IMR-90 (cell line): Measurements from ENCODE around the gene NEO1. TPM values are rescaled to one million over a fixed set of nuclear protein-coding genes. Genes with fewer than 3 reads are reported as not detected.

Experiments used
- ATAC-seq: fragments of 200-7000 bp; cut with Tn5 transposase; 2 replicates; pipeline ENCODE4 v1.9.1; 2020; ENCODE audit warnings: low read depth, mild to moderate bottlenecking, moderate library complexity
- BruUV-seq: library from RNA; stranded (reverse); fragments of 400-500 nt; replicated peaks from 2 replicates; lab custom pipeline; 2021; lab: Mats Ljungman, UMichigan
- CTCF ChIA-PET: fragments of 300-600 bp; formaldehyde crosslinking; extraction: SDS; loops from one replicate; lab custom pipeline; 2021; ENCODE audit warnings: antibody characterized with exemption; lab: Yijun Ruan, JAX
- POLR2A ChIA-PET: fragments of 300-600 bp; sonication (Branson Sonifier 250); formaldehyde crosslinking; loops from one replicate; lab custom pipeline; 2022; ENCODE audit warnings: antibody characterized with exemption; ENCODE audit not compliant: unreplicated experiment; lab: Charles Lee
- DNase-seq: peaks from one replicate; pipeline ENCODE4 v3.0.0; 2013
- H2AFZ ChIP-seq: replicated peaks from 2 replicates; pipeline ENCODE3; 2013; ENCODE audit warnings: low read length, mild to moderate bottlenecking; ENCODE audit not compliant: poor library complexity
- H2AK5ac ChIP-seq: 2 replicates; pipeline ENCODE4 v1.6.1; 2013; ENCODE audit warnings: low read depth, low read length, inconsistent platforms
- H2AK9ac ChIP-seq: replicated peaks from 2 replicates; pipeline ENCODE3; 2013; ENCODE audit warnings: mild to moderate bottlenecking, low read depth, low read length, moderate library complexity; ENCODE audit not compliant: poor library complexity
- H2BK120ac ChIP-seq: 2 replicates; pipeline ENCODE4 v1.6.1; 2013; ENCODE audit warnings: low read depth, low read length, inconsistent platforms
- H2BK15ac ChIP-seq: 3 replicates; pipeline ENCODE4 v1.6.1; 2013; ENCODE audit warnings: low read depth, low read length, inconsistent platforms
- H2BK20ac ChIP-seq: 2 replicates; pipeline ENCODE4 v1.6.1; 2013; ENCODE audit warnings: low read depth, mild to moderate bottlenecking, inconsistent platforms, low read length, moderate library complexity
- H2BK5ac ChIP-seq: 2 replicates; pipeline ENCODE4 v1.6.1; 2013; ENCODE audit warnings: mild to moderate bottlenecking, low read depth, low read length, inconsistent platforms; ENCODE audit not compliant: poor library complexity, severe bottlenecking
- H3K14ac ChIP-seq: replicated peaks from 2 replicates; pipeline ENCODE4 v1.6.1; 2013; ENCODE audit warnings: low read depth, low read length, inconsistent platforms
- H3K18ac ChIP-seq: 2 replicates; pipeline ENCODE4 v1.6.1; 2013; ENCODE audit warnings: low read depth, low read length, control low read depth
- H3K23ac ChIP-seq: 2 replicates; pipeline ENCODE4 v1.6.1; 2013; ENCODE audit warnings: low read depth, low read length, inconsistent platforms
- H3K27ac ChIP-seq: 2 replicates; pipeline ENCODE4 v1.5.1; 2013; ENCODE audit warnings: mild to moderate bottlenecking, control low read depth, low read length; ENCODE audit not compliant: insufficient read depth
- H3K27me3 ChIP-seq: 2 replicates; pipeline ENCODE4 v1.6.1; 2013; ENCODE audit warnings: low read length; ENCODE audit not compliant: control insufficient read depth, insufficient read depth
- H3K36me3 ChIP-seq: 2 replicates; pipeline ENCODE4 v1.6.1; 2013; ENCODE audit warnings: low read length, mixed read lengths; ENCODE audit not compliant: control insufficient read depth, insufficient read depth
- H3K4ac ChIP-seq: 2 replicates; pipeline ENCODE4 v1.6.1; 2013; ENCODE audit warnings: low read depth, low read length, inconsistent platforms
- H3K4me1 ChIP-seq: 2 replicates; pipeline ENCODE4 v1.6.1; 2013; ENCODE audit warnings: low read length, mixed read lengths; ENCODE audit not compliant: control insufficient read depth, insufficient read depth
- H3K4me2 ChIP-seq: 2 replicates; pipeline ENCODE4 v1.6.1; 2013; ENCODE audit warnings: low read depth, mild to moderate bottlenecking, control low read depth, low read length, moderate library complexity
- H3K4me3 ChIP-seq: 2 replicates; pipeline ENCODE4 v1.5.1; 2013; ENCODE audit warnings: low read depth, mild to moderate bottlenecking, control low read depth, low read length, moderate library complexity; ENCODE audit not compliant: insufficient read depth
- H3K56ac ChIP-seq: 2 replicates; pipeline ENCODE4 v1.6.1; 2013; ENCODE audit warnings: low read length, inconsistent platforms; ENCODE audit not compliant: insufficient read depth; ENCODE audit errors: extremely low read depth
- H3K79me1 ChIP-seq, 2 experiments: 2 replicates each; pipeline ENCODE4 v1.6.1; 2013; ENCODE audit warnings: low read length in 2 of 2, inconsistent platforms in 1 of 2, low read depth in 1 of 2
- H3K9ac ChIP-seq: 2 replicates; pipeline ENCODE4 v1.6.1; 2013; ENCODE audit warnings: low read depth, low read length, control low read depth
- H3K9me1 ChIP-seq: 2 replicates; pipeline ENCODE4 v1.6.1; 2013; ENCODE audit warnings: low read length, inconsistent platforms; ENCODE audit not compliant: insufficient read depth
- H3K9me3 ChIP-seq: 2 replicates; pipeline ENCODE4 v1.6.1; 2013; ENCODE audit warnings: low read length; ENCODE audit not compliant: control insufficient read depth, insufficient read depth
- H4K20me1 ChIP-seq: 2 replicates; pipeline ENCODE4 v1.6.1; 2013; ENCODE audit warnings: low read length, inconsistent platforms; ENCODE audit not compliant: insufficient read depth
- H4K5ac ChIP-seq: 2 replicates; pipeline ENCODE4 v1.6.1; 2013; ENCODE audit warnings: mild to moderate bottlenecking, low read depth, low read length, control low read depth
- H4K8ac ChIP-seq, 2 experiments: 2 replicates each; pipeline ENCODE4 v1.6.1; 2013; ENCODE audit warnings: low read depth in 2 of 2, low read length in 2 of 2, control low read depth in 1 of 2, inconsistent platforms in 1 of 2
- H4K91ac ChIP-seq: 2 replicates; pipeline ENCODE4 v1.6.1; 2013; ENCODE audit warnings: low read depth, low read length, inconsistent platforms; ENCODE audit not compliant: insufficient read depth
- CEBPB ChIP-seq: IDR thresholded peaks from 2 replicates; pipeline ENCODE4 v1.6.1; 2012; ENCODE audit warnings: low read depth, low read length, improper control_type of control experiment
- MAFK ChIP-seq: IDR thresholded peaks from 2 replicates; pipeline ENCODE4 v1.6.1; 2012; ENCODE audit warnings: low read depth, low read length, improper control_type of control experiment
- MAZ ChIP-seq: IDR thresholded peaks from 2 replicates; pipeline ENCODE4 v1.6.1; 2012; ENCODE audit warnings: low read depth, mild to moderate bottlenecking, low read length, improper control_type of control experiment, moderate library complexity, borderline replicate concordance
- MXI1 ChIP-seq: IDR thresholded peaks from 2 replicates; pipeline ENCODE4 v1.6.1; 2012; ENCODE audit warnings: low read depth, mild to moderate bottlenecking, low read length, moderate library complexity, borderline replicate concordance
- POLR2A ChIP-seq: IDR thresholded peaks from 2 replicates; pipeline ENCODE4 v1.6.1; 2012; ENCODE audit warnings: mild to moderate bottlenecking, low read depth, low read length
- RFX5 ChIP-seq: IDR thresholded peaks from 2 replicates; pipeline ENCODE4 v1.8.0; 2012; ENCODE audit warnings: low read depth, mild to moderate bottlenecking, low read length, moderate library complexity
- SMC3 ChIP-seq: fragments of 150-350 bp; IDR thresholded peaks from 2 replicates; pipeline ENCODE4 v1.6.1; 2016; ENCODE audit warnings: low read depth, mild to moderate bottlenecking, antibody characterized with exemption, low read length, moderate library complexity
- WGBS, 2 experiments: methylation state at CpG; one replicate each; pipeline versions ENCODE4 v1.1.5 to v1.1.7; 2013; ENCODE audit warnings: missing lambda C conversion rate in 2 of 2; ENCODE audit not compliant: insufficient read length in 1 of 2; ENCODE audit errors: extremely low coverage in 2 of 2; 5-methylcytosine and 5-hydroxymethylcytosine counted together
- dilution Hi-C: fragments of 300-500 bp; cut with HindIII; formaldehyde crosslinking; loops from one replicate; pipeline ENCODE4 v1.14.3; 2018; ENCODE audit warnings: low sequenced_read_pairs; ENCODE audit not compliant: unreplicated experiment
- in situ Hi-C: fragments of 300-500 bp; cut with MboI; formaldehyde crosslinking; loops from 3 replicates; pipeline ENCODE4 v1.14.3; 2019; ENCODE audit warnings: low sequenced_read_pairs, inconsistent platforms, mixed read lengths
- intact Hi-C: fragments of 100-400 bp; cut with micrococcal nuclease; formaldehyde crosslinking; loops from 2 replicates; pipeline ENCODE4 v1.10.0; 2022
- polyA plus RNA-seq, 3 experiments: library from polyadenylated mRNA; depleted of rRNA; stranded (reverse); fragments of >200 nt; gene quantifications; 2 replicates each; pipeline ENCODE4 v1.2.3, GENCODE V29; 2012; ENCODE audit warnings: low replicate concordance in 1 of 3
- total RNA-seq: library from RNA; depleted of rRNA; stranded (reverse); fragments of >200 nt; gene quantifications from 2 replicates; pipeline ENCODE4 v1.2.3, GENCODE V29; 2012
- TF ChIP-seq, protein P1 (sequence below): fragments of 150-350 bp; IDR thresholded peaks from 2 replicates; pipeline ENCODE4 v1.6.1; 2017; ENCODE audit warnings: mild to moderate bottlenecking, antibody characterized with exemption, low read length, low read depth

The NEO1 gene
- total and polyA plus RNA-seq, 2 of the 4 experiments (the other 2 are of a cell fraction), result 16.3 to 18.5 TPM

DNA sequence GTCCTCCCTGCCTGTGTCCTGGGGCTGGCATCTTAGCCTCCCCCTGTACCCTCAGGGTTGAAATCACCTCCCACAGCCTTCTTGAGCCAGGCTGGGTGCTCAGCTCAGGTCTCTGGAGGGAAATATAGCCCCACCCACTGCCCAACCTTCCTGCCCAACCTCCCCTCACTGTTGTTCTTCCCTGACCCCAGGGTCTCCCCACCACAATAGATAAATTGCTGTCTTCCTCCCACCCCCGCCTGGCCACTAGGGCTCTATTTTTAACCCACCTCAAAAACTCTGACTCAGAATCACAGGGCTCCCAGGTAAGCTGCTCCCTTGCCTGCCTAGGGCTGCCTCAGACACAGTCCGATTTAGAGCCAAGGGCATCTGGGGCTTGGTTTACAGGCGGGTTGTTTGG lies 301.5 kb downstream of the NEO1 start:
- Histone ChIP-seq H3K9ac (no peak overlapping the region), H2BK20ac (no peak overlapping the region), H2BK15ac (no peak overlapping the region), H4K20me1 (no peaks in the 10 kb centered on the region), H3K79me1 (no peaks in the 10 kb centered on the region), H3K14ac (no peak overlapping the region), H3K9me3 (no peaks in the 10 kb centered on the region), H4K8ac (no peak overlapping the region), H2BK5ac (no peak overlapping the region), H3K27me3 (peaks cover 59% of the 10 kb centered on the region), H3K36me3 (no peaks in the 10 kb centered on the region), H3K23ac (no peak overlapping the region), H2AK9ac (no peak overlapping the region), H2BK120ac (no peak overlapping the region), H3K4me3 (no peak overlapping the region), H4K91ac (no peak overlapping the region), H3K4me2 (no peak overlapping the region), H2AFZ (no peak overlapping the region), H3K4ac (no peak overlapping the region), H3K9me1 (no peaks in the 10 kb centered on the region), H3K27ac (no peak overlapping the region), H3K18ac (no peak overlapping the region), H2AK5ac (no peak overlapping the region), H4K5ac (no peak overlapping the region), H3K56ac (no peak overlapping the region), H3K4me1 (no peaks in the 10 kb centered on the region)
- no peak for DNase-seq
- no CpG with 5 or more reads among the region's 3 CpGs for WGBS, 2 experiments
- POLR2A ChIA-PET, result no interaction called here
- no TSS peak for BruUV-seq
- in situ Hi-C loops, result no loop called here
- dilution Hi-C loops, result no loop called here
- no peak for ATAC-seq
- TF ChIP-seq SMC3 (no peak), MAZ (no peak), RFX5 (no peak), POLR2A (no peak), CEBPB (no peak), MXI1 (no peak), MAFK (no peak)
- TF ChIP-seq, protein P1, sequence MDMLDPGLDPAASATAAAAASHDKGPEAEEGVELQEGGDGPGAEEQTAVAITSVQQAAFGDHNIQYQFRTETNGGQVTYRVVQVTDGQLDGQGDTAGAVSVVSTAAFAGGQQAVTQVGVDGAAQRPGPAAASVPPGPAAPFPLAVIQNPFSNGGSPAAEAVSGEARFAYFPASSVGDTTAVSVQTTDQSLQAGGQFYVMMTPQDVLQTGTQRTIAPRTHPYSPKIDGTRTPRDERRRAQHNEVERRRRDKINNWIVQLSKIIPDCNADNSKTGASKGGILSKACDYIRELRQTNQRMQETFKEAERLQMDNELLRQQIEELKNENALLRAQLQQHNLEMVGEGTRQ, result no peak
- CTCF ChIA-PET, result no interaction called here
- intact Hi-C loops, result no loop called here
